OCI-LY1 (cell line): ENCODE results near the gene RNU5B-1.

Experiments
- CTCF ChIP-seq: fragments of 200-600 bp; sonication (generic), shearing (Covaris generic); IDR thresholded peaks from 2 replicates; pipeline ENCODE4 v1.5.1; 2017; ENCODE audit warnings: mild to moderate bottlenecking, antibody characterized with exemption, low read length, moderate library complexity, mixed read lengths
- EZH2 ChIP-seq: fragments of 200-600 bp; sonication (generic), shearing (Covaris generic); IDR thresholded peaks from 2 replicates; pipeline ENCODE4 v1.8.0; 2017; ENCODE audit warnings: borderline replicate concordance, mixed run types, mild to moderate bottlenecking, antibody characterized with exemption, low read length, moderate library complexity, mixed read lengths

GRCh38 chr15:65330934-65331645, 26.6 kb downstream of the RNU5B-1 start:
- TF ChIP-seq CTCF (no peak), EZH2 (no peak)
